Mucosa of stomach (tissue), 1 donor: ENCODE measurements around the gene MEGF11.

Experiments
- H3K27me3 ChIP-seq: one replicate; pipeline ENCODE4 v1.7.0; 2013; ENCODE audit warnings: mild to moderate bottlenecking, low read length; ENCODE audit not compliant: control insufficient read depth, insufficient read depth
- H3K36me3 ChIP-seq: one replicate; pipeline ENCODE4 v1.7.0; 2013; ENCODE audit warnings: low read length; ENCODE audit not compliant: control insufficient read depth, insufficient read depth
- H3K4me1 ChIP-seq: one replicate; pipeline ENCODE4 v1.7.0; 2013; ENCODE audit warnings: mild to moderate bottlenecking, low read length; ENCODE audit not compliant: control insufficient read depth, insufficient read depth
- H3K4me3 ChIP-seq: one replicate; pipeline ENCODE4 v1.7.0; 2013; ENCODE audit warnings: low read length
- H3K9ac ChIP-seq: one replicate; pipeline ENCODE4 v1.7.0; 2013; ENCODE audit warnings: mild to moderate bottlenecking, low read length, moderate library complexity
- H3K9me3 ChIP-seq: one replicate; pipeline ENCODE4 v1.7.0; 2013; ENCODE audit warnings: mild to moderate bottlenecking, low read length, moderate library complexity; ENCODE audit not compliant: control insufficient read depth
- donor health status: Pancreatic carcinoma.

The MEGF11 gene

GRCh38 chr15:66097151-66098021 lies 156.2 kb downstream of the MEGF11 start:
- H3K4me3 ChIP-seq = no peak overlapping the region
- no peak overlapping the region for H3K9ac ChIP-seq
- H3K9me3 ChIP-seq = no peaks in the 10 kb centered on the region
- H3K27me3 ChIP-seq = peaks cover 3% of the 10 kb centered on the region
- H3K36me3 ChIP-seq = no peaks in the 10 kb centered on the region
- no peaks in the 10 kb centered on the region for H3K4me1 ChIP-seq

DNA sequence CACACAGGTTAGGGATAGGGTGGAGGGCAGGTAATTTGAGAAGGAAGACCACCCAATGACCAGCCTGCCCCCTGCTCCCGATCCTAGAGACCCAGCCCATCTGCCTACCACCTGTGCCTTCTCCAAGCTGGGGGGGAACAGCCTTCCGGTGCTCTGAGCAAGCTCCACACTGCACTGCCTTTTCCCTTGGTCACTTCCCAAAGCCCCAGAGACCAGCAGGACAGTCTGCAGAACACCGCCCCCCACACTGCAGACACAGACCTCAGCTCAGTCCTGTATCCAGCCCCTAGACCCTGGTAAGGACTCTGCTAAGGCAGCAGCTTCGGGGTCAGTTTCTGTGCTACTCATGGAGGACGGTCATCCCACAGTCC lies 156.9 kb downstream of the MEGF11 start:
- Histone ChIP-seq H3K4me3 (no peak overlapping the region), H3K4me1 (no peaks in the 10 kb centered on the region), H3K36me3 (no peaks in the 10 kb centered on the region), H3K9ac (no peak overlapping the region), H3K9me3 (no peaks in the 10 kb centered on the region), H3K27me3 (peaks cover 3% of the 10 kb centered on the region)

DNA sequence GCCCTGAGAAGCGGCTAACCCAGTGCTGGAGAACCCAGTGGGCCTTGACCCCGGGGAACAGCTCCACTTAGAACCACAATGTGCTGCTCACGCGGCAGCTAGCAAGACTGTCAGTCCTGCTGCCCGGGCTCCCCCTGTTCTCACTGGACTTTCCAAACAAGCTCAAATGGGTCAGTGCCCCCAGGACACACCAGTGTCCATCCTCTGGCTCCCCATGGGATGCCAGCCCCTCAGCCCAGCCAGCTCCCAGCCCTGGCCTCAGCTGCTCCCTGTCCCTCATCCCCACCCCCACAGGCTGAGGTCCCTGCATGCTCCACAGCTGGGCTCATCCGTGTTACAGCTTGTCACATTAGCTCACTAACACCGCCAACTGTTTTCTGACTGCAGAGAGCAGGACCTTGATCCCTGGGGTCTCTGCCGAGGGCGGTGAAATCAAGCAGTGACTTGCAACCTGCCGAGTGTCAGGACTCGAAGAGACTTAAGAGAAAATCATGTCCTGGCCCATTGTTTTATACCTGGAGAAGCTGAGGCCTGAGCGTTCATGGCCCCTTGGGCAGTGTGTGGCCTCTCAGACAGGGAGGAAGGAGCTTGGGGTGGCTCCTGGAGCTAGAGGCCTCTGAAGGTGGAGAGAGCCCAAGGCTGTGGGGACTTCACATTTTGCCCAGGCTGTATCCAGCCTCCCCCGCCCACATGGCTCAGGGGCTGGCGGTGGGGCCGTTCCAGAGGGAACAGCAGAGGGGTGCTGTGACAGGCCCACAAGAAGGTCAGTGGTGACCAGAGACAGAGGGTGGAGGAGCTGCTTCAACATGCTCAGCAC lies 157.5 kb downstream of the MEGF11 start:
- H3K27me3 ChIP-seq = peaks cover 3% of the 10 kb centered on the region

DNA sequence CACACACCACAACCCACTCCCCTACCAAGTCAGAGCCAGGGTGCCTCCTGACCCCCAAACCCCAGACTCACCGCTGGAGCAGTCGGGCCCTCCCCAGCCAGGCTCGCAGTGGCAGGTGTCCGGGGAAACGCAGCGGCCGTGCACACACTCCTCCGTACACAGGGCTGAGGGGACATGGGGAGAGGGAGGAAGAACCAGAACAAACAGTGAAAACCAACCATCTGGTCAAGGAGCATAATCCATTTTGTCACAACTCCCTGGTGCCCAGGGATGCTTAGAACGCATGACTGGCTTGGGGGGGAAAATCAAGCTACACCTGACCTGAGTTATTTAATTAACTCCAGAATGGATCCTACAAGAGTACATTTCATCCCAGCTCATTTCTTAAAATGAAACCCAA lies 159.2 kb downstream of the MEGF11 start:
- Histone ChIP-seq H3K36me3 (no peaks in the 10 kb centered on the region), H3K4me1 (no peaks in the 10 kb centered on the region), H3K9ac (no peak overlapping the region), H3K27me3 (peaks cover 3% of the 10 kb centered on the region), H3K9me3 (no peaks in the 10 kb centered on the region), H3K4me3 (no peak overlapping the region)

More for the DNA sequence above, 157.5 kb downstream of the MEGF11 start:
- no peaks in the 10 kb centered on the region for H3K36me3 ChIP-seq
- H3K9me3 ChIP-seq = no peaks in the 10 kb centered on the region
- no peak overlapping the region for H3K4me3 ChIP-seq
- no peaks in the 10 kb centered on the region for H3K4me1 ChIP-seq
- no peak overlapping the region for H3K9ac ChIP-seq

DNA sequence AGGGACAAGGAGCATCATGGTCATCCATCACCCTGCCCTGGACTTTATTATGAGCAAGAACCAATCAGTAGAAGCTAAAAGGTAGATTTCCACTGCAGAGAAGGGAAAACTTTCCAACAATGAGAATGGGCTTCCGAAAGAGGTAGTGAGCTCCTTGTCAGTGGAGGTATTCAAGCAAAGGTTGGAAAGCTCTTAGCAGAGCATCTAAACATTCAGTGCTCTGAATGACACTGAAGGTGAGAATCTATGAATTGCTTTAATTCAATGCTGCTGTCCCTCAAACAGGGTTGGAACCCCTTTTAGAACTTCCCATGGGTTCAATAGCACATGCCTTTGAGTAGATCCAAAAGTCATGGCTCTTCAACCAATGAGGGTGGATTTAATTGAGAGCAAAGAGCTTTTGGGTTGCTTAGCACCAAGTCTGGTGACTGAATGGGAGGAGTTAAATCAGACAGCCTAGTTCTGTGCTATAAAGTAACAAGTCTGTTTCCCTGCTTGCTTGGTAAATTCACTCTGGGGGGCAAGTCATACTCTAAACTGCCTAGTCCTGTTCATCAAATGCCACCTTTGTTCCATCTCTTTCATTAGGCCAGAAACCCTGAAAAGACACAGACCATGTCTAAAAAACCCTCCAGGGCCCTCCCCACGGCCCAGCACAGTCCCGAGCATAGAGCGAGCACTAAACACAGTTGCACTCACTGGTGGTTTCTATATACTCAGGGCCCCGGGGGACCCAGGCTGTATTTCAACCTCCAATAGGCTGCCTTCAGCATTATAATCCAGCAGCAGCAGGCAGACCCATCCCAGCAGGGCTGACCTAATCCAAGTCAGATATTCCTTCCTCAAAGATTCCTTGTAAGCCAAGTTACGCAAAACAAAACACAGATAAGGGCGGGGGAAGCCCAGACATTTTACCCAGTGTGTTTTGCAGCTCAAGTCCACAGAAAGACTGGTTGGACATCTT lies 161.2 kb downstream of the MEGF11 start:
- H3K4me1 ChIP-seq = no peaks in the 10 kb centered on the region
- H3K4me3 ChIP-seq = no peak overlapping the region
- no peaks in the 10 kb centered on the region for H3K9me3 ChIP-seq
- no peaks in the 10 kb centered on the region for H3K36me3 ChIP-seq
- H3K27me3 ChIP-seq = peaks cover 3% of the 10 kb centered on the region
- H3K9ac ChIP-seq = no peak overlapping the region

DNA sequence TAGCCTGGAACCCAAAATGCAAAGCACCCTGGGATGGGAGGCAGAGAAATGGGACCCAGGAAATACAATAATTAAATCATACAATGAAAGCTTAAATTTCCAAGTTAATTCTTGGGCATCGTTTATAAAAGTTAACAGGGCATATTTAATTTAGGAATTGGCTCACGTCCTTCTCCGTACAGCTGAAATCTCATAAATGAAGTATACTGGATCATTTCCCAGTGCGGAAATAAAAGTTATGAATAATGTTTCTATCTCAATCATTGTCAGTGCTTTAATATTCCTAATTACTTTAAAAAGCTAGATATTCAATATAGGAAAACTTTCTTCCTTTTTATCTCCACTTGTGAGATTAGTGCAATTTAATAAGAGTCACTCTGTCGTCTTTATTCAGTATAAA lies 164.0 kb downstream of the MEGF11 start:
- no peaks in the 10 kb centered on the region for H3K4me1 ChIP-seq
- H3K27me3 ChIP-seq = no peaks in the 10 kb centered on the region
- no peaks in the 10 kb centered on the region for H3K36me3 ChIP-seq
- H3K9ac ChIP-seq = no peak overlapping the region
- no peaks in the 10 kb centered on the region for H3K9me3 ChIP-seq
- H3K4me3 ChIP-seq = no peak overlapping the region

- no peaks in the 10 kb centered on the region for H3K9me3 ChIP-seq
- no peak overlapping the region for H3K9ac ChIP-seq
- no peak overlapping the region for H3K4me3 ChIP-seq
- no peaks in the 10 kb centered on the region for H3K4me1 ChIP-seq
- H3K27me3 ChIP-seq = no peaks in the 10 kb centered on the region
- no peaks in the 10 kb centered on the region for H3K36me3 ChIP-seq
Measured at GRCh38 chr15:66089049-66089448, 164.5 kb downstream of the MEGF11 start.

DNA sequence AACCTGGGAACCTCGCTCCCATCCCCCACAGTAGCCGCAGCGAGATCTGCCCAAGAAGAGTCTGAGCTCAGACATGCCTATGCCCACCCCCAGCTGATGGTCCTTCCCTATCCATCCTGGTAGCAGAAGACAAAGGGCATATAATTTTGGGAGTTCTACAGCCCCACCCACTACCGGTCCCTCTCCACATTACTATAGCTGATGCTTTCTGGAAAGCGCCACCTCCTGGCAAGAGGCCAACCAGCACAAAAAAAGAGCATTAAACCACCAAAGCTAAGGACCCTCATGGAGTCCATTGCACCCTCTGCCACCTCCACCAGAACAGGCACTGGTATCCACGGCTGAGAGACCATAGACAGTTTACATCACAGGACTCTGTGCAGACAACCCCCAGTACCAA lies 168.4 kb downstream of the MEGF11 start:
- no peak overlapping the region for H3K9ac ChIP-seq
- H3K4me3 ChIP-seq = no peak overlapping the region
- H3K27me3 ChIP-seq = peaks cover 3% of the 10 kb centered on the region
- no peaks in the 10 kb centered on the region for H3K9me3 ChIP-seq
- no peaks in the 10 kb centered on the region for H3K36me3 ChIP-seq
- H3K4me1 ChIP-seq = peaks cover 9% of the 10 kb centered on the region

DNA sequence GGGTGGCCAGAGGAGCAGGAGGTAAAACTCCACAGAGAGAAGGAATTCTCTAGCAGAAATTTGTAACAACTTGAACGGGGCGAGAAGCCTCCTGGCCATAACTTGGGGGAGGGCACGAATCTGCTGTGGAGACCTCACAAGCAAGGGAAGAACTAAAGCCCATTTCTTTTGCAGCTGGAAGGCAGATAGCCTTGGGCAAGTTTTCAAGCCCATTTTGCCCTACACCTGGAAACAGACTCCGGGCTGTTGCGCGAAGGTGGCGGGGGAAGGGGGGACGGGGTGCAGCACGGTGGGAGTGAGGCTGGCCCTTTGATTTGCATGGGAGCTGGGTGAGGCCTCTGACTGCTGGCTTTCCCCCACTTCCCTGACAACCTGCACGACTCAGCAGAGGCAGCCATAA lies 168.8 kb downstream of the MEGF11 start:
- H3K9me3 ChIP-seq = no peaks in the 10 kb centered on the region
- no peaks in the 10 kb centered on the region for H3K36me3 ChIP-seq
- H3K27me3 ChIP-seq = peaks cover 3% of the 10 kb centered on the region
- no peak overlapping the region for H3K4me3 ChIP-seq
- H3K9ac ChIP-seq = no peak overlapping the region
- H3K4me1 ChIP-seq = peaks cover 12% of the 10 kb centered on the region

DNA sequence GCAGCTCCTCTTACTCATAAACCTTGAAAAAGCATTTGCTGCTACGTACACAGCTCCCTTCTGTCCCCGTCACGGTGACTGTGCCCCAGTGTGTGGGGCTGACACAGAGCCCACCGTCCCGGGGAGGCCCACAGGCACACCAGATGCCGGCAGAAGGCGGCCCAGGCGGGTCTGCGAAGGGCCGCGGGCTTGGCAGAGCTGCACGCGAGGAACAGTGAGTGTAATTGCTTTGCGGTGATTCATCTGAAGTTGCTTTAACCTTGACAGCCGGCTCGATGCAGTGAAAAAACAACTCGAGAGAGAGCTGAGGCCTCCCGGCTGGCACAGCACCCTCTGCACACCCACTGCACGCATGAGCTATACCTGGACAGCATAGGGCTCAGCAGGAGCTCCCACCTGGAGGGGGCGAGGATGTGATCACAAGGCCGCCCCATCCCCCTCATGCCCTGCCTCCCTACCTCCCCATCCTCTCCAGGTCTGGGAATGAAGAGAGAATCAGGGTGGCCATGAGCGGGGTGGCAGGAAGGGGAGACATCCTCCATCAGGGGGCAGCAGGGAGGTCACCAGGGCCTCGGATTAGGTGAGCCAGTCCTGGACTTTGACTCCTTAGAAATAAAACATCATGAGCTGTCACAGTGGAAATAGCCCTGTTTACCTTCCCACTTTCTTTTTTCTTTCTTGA lies 172.7 kb downstream of the MEGF11 start:
- Histone ChIP-seq H3K4me1 (peaks cover 12% of the 10 kb centered on the region), H3K4me3 (no peak overlapping the region), H3K36me3 (no peaks in the 10 kb centered on the region), H3K27me3 (peaks cover 15% of the 10 kb centered on the region), H3K9ac (no peak overlapping the region), H3K9me3 (no peaks in the 10 kb centered on the region)

DNA sequence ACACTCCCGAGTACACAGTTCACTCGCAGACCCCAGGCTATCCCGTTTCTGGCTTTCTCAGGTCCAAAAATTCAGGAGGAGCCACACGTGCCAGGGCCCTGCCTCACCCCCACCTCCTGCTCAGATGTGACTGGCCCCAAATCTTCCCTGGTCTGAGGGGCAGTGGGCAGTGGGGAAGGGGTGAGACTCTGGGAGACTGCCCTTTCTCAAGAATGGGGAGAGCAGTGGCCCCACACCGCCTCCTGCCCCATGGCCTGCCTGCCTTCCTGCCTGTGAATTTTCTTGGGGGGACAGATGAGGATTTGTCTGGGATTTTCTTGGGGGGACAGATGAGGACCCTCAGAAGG lies 174.6 kb downstream of the MEGF11 start:
- Histone ChIP-seq H3K27me3 (peaks cover 15% of the 10 kb centered on the region), H3K36me3 (no peaks in the 10 kb centered on the region), H3K4me3 (no peak overlapping the region), H3K9ac (no peak overlapping the region), H3K9me3 (no peaks in the 10 kb centered on the region), H3K4me1 (peaks cover 12% of the 10 kb centered on the region)
